A172 (cell line): ENCODE results near the gene CPZ. TPM values are rescaled to one million over a fixed set of nuclear protein-coding genes. Genes with fewer than 3 reads are reported as not detected.
A peak's percentile ranks its signal among the peaks of the same experiment; 100 is the strongest.
"Not testable (repeated sequence)": the region's sequence is repeated elsewhere in the genome, so short reads cannot be mapped to it uniquely, and the experiment has no call there.

Experiments
- DNase-seq: peaks from one replicate; pipeline ENCODE4 v3.0.0-alpha.2; 2015; ENCODE audit warnings: low spot score
- total RNA-seq: library from RNA; depleted of rRNA; stranded (reverse); fragments of >200 nt; shearing (Covaris generic); gene quantifications from 2 replicates; pipeline ENCODE4 v1.2.3, GENCODE V29; 2014

The CPZ gene
- total RNA-seq, 1 experiment from 2014 or later: 3.1 TPM

DNA sequence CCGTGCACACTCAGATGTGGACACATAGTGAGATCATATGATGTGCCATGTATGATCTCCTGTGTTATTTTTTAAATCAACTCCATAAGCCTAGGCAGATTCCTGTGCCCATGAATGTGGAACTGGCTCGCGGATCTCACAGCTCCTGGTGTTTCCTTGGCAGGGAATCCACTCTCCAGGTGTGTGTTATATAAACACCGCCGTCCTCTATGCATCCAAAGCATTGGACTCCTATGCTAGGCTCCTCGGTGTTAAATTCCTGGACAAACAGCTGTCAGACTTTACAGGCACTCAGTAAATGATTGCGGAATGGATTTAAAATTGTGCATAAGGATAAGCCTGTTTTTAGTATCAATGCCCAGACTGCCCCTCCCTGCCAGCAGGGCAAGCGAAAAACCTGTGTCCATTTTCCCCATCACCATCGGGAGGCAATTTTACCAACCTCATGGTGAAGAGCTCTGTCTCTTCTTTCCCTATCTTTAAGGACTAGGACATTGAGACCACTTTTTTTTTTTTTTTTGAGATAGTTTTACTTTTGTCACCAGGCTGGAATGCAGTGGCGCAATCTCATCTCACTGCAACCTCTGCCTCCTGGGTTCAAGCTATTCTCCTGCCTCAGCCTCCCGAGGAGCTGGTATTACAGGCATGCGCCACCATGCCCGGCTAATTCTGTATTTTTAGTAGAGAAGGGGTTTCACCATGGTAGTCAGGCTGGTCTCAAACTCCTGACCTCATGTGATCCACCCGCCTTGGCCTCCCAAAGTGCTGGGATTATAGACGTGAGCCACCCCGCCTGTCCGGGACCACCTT lies 36.0 kb upstream of the CPZ start:
- DNase-seq: no peak

DNA sequence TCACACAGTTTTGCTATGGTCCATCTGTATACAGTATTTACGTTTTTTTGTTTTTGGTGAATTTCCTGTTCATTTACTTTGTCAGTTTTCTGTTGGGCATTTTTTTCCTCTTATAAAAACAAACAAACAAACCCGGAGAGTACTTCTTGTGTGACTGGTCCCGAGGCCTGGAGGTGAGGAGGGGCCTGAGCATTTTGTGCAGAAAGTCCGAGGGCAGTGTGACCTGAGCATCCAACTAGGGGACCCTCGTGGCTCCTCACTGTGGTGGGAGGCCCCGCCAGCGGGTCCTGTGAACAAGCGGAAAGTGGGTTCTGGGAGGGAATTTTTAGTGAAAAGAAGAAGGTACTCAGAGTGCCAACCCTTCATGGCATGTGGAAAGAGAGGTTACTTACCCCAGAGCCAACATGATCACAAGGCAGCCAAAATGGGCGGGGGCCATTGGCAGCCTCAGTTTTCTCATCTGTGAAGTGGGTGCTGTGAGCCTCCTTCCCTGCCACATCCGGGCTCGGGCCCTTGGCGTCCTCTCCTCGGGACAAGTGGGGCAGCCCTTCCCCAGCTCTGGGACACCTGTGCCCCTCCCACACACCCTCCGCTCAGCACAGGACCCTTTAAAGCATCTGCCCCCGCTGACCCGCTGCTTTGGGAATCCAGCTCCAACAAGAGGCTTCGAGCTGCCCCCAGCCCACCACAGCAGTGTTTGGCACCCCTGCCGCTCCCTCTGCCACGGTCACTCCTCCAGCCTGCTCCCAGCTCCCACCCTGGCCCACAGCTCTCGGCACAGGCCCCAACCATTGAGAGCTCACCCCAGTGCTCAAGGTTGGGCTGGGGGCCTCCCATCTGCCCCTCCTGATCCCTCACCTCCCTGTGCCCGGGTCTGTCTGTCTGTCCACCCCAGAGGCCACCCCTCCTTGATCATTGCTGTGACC lies 35.2 kb upstream of the CPZ start:
- no peak for DNase-seq

DNA sequence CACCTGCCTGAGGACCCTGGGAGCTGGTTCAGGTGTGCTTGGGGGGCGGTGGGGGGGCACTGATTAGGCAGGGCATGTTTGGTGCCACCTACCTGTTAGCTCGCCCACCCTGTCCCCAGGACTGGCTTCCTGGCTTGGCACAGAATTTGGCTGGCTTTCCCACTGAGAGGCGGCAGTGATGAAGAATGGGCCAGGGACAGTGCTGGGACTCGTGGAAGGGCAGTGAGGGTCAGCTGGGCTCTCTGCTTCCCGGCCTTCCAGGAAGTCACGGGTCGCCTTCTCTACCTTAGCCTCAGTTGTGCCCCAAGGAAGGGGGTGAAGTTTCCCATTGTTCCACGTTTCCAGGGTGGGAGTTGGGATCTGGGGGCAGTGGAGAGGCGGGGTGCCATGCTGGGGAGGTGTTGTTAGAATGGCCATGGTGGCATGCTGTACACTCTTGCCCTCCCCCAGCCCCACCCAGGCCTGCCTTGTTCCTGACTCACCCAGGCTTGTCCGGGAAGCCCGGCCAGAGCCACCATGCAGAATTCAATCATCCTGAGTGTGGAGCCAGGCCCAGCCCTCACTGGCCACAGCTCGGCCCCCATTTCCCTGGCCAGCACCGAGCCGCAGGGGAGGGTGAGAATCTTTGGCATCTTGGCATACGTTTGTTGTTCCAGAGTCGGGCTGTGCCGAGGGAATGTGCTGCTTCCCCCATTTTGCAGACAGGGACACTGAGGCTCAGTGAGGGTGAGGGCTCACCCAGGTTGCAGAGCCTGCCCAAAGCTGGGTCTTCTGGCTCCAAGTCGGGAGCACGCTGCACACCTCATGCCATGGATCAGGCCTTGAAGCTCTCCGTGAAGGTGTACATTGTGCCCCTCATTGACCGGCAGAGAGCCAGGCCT lies 34.2 kb upstream of the CPZ start:
- DNase-seq: peak; percentile 57

DNA sequence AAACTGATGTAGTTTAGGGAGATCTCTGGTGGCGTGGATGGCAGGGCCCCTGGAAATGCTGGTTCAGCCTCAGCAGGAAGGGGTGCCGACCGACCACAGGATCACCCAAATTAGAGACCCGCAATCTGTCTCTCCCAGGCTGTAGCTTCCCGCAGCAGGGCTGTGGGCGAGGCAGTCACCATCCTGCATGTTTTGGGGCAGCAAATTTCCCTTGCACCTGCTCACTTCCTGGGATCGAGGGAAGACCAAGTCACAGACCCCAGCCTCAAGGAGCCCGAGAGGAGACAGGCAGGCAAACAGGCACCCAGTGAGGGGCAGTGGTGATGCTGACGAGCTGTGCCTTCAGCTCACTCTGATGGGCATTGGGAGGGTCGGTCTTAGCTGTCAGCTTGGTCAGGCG lies 33.6 kb upstream of the CPZ start:
- DNase-seq: no peak

DNA sequence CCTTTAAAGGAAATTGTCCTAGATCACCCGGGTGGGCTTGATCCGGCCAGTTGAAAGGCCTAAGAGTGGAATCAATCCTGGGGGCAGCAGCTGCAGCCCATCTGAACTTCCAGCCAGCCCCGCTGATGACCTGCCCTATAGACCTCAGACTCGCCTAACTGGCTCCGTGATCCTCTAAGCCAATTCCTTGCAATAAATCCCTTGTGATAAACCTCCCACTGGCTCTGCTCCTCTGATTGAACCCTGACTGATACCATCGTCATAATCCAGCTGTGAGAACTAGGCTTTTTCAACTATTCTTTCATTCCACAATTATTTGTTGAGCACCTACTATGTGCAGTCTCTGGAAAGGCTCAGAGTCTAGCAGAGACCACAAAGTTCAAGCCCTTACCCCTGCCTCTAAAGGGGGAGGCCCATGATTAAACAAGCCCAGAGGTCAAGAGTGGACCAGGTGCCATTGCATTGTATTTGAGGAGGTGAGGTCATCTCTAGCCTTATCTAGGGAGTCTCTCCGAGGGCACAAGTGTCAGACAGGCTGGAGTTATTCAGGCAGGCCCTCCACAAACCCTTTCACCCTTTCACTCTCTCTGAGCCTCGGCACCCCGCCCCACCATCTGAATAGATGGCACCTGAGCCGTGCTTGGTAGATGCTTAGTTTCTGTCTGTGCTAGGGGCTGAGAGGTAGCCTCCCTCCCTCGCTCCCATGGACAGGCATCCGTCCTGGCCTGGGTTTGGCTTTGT lies 32.9 kb upstream of the CPZ start:
- no peak for DNase-seq

DNA sequence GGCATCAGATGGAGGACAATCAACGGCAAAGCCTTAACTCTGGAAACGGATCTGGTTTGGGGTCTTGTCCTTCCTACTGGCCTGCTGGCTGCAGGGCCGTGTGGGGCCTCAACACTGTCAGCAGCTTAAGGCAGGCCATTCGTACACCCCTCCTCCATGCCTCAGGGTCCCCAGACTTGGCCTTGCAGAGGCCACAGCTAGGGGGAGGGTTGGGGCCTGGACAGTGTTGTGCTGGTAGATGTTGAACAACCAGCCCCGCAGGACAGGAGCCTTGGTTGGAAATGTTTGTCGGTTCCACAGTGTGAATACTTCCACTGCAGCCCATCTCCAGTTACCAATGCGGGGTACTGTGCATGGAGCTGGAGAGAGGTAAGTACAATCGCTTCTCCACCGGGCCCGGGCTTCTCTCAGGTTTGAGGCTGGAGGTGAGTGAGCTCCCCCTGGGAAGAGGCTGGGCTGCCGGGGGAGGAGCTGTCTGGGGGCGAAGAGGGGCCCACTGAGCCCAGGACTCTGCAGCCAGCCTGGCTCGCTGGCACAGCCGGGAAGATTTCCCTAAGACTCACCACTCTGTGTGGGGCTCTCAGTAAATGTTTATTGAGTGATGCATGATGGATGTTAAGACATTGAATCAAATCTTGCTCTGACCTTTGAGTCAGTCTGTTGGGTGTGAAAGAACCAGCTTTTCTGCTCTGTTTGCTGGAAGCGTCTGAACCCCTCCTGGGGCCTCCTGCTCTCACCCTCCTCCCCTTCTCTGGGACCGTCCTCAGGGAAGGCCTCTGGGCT lies 32.1 kb upstream of the CPZ start:
- no peak for DNase-seq

DNA sequence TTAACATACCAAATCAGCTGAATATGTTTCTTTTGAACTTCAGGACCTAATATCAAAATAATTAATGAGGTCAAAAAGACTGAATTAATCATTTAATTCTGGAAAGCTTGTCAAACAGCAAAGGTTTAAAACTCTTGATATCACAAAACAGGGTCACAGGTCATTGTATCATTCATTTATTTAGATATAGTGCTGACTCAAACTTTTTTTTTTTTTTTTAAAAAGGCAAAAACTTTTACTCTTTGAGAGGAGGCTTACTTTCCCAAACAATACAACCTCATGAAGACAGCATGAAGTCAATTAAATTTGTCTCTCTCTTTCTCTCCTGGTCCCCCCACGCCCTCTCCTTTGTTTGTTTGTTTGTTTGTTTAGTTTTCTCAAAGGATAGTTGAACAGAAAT lies 28.0 kb upstream of the CPZ start:
- DNase-seq: no peak

DNA sequence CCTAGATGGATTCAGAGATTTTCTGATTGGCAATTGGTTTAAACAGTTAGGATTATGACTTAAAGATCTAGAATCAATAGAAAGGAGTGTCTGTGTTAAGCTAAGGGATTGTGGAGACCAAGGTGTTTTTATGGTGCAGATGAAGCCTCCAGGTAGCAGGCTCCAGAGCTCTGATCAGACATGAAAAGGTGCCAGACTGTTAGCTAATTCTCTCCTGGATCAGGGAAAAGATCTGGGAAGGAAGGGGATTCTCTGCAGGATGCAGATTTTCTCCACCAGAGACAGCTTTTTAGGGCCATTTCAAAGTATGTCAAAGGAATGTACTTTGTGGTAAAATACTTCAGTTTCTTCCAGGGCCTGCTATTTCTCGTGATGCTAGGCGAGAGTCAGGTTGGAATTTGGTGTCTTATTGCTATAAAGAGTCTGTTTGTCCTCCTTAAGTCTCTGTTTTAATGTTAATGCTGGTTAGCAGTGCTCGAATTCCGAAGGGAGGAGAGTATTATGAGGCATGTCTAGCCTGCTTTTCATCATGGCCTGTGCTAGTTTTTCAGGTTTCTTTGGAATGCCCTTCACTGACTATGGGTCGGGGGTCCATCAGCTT lies 24.4 kb upstream of the CPZ start:
- DNase-seq: no peak

DNA sequence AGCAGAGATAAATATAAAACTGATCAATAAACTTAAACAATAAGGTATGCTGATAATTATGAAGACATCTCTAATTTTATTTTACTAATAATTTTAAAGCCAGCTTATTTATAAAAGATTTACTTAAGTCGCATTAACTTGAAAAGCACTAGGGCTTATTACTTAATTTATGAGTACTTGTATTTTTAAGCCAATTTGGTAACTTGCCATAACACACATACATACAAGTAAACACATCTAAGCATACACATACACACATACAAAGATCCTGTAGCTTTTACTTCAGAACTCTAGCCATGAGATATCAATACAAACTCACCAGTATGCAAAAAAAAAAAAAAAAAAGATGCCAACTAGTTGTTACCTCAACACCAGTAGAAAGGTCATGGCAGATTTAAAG lies 22.4 kb upstream of the CPZ start:
- no peak for DNase-seq

DNA sequence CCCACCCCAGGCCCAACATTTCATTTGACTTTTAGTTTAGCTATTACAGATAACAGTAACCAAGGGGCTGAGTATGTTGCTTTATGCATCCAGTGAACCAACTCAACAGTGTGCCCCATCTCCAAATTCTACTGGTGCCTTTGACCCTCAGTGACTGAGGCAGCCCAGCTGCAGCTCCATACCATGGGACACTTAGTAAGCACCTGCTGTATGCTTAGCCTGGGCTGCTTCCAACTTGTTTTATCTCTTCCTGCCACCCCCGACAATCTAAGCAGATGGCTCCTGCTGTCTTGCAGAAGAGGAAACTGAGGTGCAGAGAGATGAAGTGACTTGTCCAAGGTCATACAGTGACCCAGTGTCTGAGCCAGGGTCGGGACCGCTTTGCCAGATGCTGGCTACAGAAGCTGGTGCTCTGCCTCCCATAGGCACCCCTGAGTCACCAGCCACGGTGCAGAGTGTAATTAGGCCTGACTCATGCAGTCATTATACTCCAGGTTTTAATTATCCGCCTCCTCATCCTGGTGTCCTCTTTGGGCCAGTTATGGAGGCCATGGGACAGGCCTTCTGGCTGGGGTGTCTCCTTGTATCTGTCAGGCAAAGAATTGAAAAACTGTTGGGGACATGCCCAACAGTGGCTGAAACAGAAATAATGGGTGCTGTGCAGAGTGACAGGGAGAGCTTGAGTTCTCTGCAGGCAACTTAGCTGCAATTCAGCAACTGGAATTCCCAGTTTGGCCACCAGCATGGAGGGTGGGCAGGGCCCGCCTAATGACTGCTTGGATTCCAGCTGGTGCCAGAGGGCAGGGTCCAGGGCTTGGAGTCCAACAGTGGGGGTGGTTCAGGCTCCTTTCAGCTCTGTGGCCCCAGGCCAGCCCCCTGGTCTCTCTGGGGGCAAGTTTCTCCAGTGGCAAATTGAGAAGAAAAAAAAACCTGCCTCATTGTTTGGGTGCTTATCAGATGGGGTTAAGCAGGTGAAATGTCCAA lies 20.6 kb upstream of the CPZ start:
- DNase-seq: peak; percentile 25

DNA sequence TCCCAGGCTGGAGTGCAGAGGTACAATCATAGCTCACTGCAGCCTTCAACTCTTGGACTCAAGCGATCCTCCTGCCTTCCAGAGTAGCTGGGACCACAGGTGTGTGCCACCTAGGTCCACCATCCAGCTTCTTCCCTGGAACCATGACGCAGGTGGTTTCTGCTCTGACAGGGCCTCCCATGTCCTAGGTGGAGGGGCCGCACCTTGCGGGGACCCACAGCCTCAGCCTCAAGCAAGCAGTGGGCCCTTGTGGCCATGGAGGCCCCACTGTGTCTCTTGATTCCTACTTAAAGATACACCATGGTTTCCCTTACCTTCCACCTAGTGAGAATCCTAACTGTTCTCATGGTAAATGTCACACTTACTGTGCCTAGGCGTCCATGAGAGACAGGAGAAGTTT lies 19.3 kb upstream of the CPZ start:
- DNase-seq: no peak

DNA sequence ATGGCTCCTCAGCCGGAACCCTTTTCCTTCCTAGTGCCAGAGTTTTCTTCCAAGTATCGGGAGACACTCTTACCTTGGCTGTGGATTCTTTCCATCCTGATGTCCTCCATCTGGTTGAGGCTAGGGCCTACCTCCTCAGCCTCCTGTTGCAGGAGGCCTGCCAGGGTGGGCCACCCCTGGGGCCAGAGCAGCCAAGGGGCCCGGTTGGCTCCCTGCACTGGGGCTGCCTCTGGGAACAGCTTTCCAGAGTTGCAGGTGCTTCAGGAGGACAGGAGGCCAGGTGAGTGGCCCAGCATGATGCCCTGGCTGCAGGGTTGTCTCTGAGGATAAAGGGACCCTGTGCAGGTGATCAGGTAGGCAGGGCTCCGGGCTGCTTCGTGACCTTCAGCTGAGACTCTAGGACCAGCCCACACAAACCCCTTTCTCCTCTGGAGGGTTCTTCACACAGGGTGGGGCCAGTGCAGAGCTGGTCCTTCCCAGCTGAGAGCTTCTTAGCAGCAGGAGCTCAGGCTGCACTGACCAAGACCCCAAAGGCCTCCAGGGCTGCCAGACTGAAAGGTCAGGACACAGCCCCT lies 17.7 kb upstream of the CPZ start:
- DNase-seq: no peak

DNA sequence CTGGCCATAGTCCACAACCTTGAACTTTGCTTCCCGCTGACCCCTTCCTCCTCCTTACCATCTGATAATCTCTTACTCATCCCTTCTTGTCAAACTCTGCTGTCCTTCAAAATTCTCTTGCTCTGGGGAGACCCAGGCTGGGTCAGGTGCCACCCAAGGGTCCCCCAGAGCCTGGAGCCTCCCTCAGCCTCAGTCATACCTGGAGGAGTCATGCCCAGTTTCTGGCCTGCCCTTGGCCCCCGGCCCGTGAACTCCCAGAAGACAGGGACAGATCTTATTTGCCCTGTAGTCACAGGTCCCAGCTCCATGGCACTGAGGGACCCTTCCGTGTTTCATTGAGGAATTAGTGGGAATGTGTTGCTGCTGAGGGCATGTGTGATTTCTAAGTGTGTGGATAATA lies 17.1 kb upstream of the CPZ start:
- DNase-seq: no peak

DNA sequence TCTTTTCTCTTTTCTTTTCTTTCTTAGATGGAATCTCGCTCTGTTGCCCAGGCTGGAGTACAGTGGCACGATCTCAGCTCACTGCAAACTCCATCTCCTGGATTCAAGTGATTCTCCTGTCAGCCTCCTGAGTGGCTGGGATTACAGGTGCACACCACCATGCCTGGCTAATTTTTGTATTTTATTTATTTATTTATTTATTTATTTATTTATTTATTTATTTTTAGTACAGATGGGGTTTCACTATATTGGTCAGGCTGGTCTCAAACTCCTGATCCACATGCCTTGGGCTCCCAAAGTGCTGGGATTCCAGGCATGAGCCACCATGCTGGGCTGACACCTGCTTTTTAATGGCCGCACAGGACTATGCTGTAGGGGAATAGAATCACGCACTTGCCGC lies 16.0 kb upstream of the CPZ start:
- not testable (repeated sequence) for DNase-seq

DNA sequence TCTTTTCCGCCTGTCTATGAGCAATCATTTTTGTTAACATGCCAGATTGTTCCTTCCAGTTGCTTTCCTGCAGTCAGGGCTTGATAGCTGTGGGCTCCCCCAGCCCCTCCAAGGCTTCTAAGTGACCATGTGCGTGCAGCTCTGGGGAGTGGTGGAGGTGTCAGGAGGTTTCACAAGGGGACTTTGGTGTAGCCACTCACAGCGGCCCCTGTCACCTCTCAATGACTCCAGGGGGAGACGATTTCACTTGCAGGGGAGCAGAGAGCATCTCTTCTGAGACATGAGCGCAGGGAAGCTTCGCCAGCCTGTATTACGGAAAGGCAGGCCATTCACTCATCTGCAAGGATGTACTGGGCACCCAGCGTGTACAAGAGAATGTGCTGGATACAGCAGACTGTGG lies 15.5 kb upstream of the CPZ start:
- no peak for DNase-seq

DNA sequence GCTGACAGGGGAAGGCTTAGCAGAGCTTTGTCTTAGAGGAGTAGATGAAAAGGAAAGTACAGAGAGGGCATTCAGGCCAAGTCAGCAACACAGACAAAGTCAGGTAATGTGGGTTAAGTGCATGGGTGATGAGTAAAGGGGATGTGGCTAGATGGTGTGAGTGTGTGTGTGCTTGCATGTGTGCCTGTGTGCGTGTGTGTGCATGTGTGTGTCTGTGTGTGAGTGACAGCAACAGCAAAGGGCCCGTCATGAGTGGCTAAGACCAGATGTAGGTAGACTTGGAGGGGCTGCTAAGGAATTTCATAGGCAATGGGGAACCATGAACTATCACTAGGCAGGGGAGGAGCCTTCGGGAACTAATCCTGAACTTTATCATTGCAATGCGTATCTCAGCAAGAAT lies 14.6 kb upstream of the CPZ start:
- no peak for DNase-seq

DNA sequence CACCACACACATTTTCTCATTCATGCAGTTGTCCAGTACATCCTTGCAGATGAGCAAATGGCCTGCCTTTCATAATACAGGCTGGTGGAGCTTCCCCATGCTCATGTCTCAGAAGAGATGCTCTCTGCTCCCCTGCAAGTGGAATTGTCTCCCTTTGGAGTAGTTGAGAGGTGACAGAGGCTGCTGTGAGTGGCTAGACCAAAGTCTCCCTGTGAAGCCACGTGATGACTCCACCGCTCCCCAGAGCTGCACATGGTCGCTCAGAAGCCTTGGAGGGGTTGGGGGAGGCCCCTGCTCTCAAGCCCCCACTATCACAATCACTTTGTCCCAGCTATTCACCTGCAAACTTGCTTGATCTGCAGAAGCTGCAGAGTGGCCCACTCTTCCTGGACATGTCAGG lies 13.8 kb upstream of the CPZ start:
- no peak for DNase-seq

DNA sequence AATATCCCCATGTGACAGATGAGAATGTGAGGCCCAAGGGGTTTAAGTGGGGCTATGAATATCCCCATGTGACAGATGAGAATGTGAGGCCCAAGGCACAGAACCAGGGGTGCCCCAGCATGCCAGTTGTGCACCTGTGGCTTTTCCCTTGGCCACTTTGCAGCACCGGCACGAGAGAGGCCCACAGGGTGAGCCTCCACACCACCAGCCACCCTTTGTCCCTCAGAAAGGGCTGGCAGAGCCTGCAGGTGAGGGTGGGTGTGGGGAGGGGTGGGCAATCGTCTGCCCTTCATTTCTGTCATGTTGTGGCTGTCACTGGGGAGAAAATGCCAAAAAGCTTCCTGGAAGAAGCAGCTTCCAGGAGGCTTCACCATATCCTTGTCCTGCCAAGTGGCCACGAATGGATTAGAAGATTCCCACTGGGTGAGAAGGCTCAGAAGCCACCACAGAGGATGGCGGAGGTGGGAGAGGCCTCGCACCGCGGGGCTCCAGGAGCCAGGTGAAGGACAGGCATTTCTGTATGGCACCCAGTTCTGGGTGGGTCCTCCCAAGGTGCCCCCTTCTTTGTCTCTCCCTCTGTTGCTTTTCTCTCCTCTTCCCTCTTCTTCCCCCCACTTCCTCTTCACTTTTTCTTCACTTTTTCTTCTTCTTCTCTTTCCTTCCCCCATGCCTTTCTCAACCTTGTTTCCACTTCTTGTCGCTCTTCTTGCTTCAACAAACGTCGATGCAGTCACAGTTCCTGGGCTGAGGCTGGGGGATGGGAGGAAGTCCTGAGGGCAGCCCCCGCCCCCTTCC lies 12.8 kb upstream of the CPZ start:
- DNase-seq: no peak
